Measurements from ENCODE around the gene ACTMAP. TPM values are rescaled to one million over a fixed set of nuclear protein-coding genes. Genes with fewer than 3 reads are reported as not detected.

Gene ACTMAP
- total and polyA plus RNA-seq, 2 of the 13 experiments (the other 11 are each of a cell fraction or from before 2014, with no cell fraction given): 2.2 to 7.9 TPM

GRCh38 chr19:40798683-40799557 lies 48.6 kb upstream of the ACTMAP start, which contains the start of gene EGLN2 (continued):
- TF ChIP-seq ZNF609 (CRISPR knock-in tag; IDR thresholded peaks at IDR 0.05; ENCODE audit: borderline replicate concordance): peak; percentile 27; the same call in 1 of the 2 replicates
- TF ChIP-seq TSC22D2 (CRISPR knock-in tag; IDR thresholded peaks at IDR 0.05; ENCODE audit: borderline replicate concordance): no peak
- TF ChIP-seq GLI4 (CRISPR knock-in tag; IDR thresholded peaks at IDR 0.05; ENCODE audit: borderline replicate concordance): no peak
- no peak for TF ChIP-seq ZNF17 (CRISPR knock-in tag; IDR thresholded peaks at IDR 0.05)
- no peak for TF ChIP-seq ZNF276 (CRISPR knock-in tag; IDR thresholded peaks at IDR 0.05; ENCODE audit: low read depth)
- TF ChIP-seq ZBTB43 (CRISPR knock-in tag; conservative IDR thresholded peaks at IDR 0.05): no peak
- no peak for TF ChIP-seq GTF3A (CRISPR knock-in tag; conservative IDR thresholded peaks at IDR 0.05)
- peak; percentile 62 for TF ChIP-seq POLR2G (IDR thresholded peaks at IDR 0.05; ENCODE audit: low read depth, low read length)
- TF ChIP-seq ZNF101 (CRISPR knock-in tag; IDR thresholded peaks at IDR 0.05; ENCODE audit: borderline replicate concordance, low read depth): no peak
- TF ChIP-seq HOXD1 (CRISPR knock-in tag; IDR thresholded peaks at IDR 0.05): no peak
- TF ChIP-seq GMEB1 (CRISPR knock-in tag; IDR thresholded peaks at IDR 0.05; ENCODE audit: borderline replicate concordance): no peak
- peak; percentile 2; the same call in 1 of the 2 replicates for TF ChIP-seq HNF4G (IDR thresholded peaks at IDR 0.05; ENCODE audit: borderline replicate concordance, low read depth, low read length)
- TF ChIP-seq HNF4G (CRISPR knock-in tag; IDR thresholded peaks at IDR 0.05; ENCODE audit: borderline replicate concordance, low read depth): no peak
- TF ChIP-seq MZF1 (CRISPR knock-in tag; IDR thresholded peaks at IDR 0.05; ENCODE audit: borderline replicate concordance): no peak
- no peak for TF ChIP-seq ZNF292 (CRISPR knock-in tag; IDR thresholded peaks at IDR 0.05; ENCODE audit: borderline replicate concordance, low read depth)
- TF ChIP-seq IRF9 (CRISPR knock-in tag; IDR thresholded peaks at IDR 0.05; ENCODE audit: borderline replicate concordance): no peak
